Prostate gland (tissue), 2 donors: ENCODE measurements around the gene TSEN15. TPM values are rescaled to one million over a fixed set of nuclear protein-coding genes. Genes with fewer than 3 reads are reported as not detected.
A peak's percentile ranks its signal among the peaks of the same experiment; 100 is the strongest.

ENCODE experiments used
- DNase-seq: peaks from one replicate; pipeline ENCODE4 v3.0.0-alpha.2; 2019; ENCODE audit warnings: low spot score
- H3K27ac ChIP-seq, 2 donors: fragments of 200-600 bp; sonication (generic); 2 replicates each; pipeline ENCODE4 v1.5.1; 2017 to 2019
- H3K27me3 ChIP-seq: fragments of 200-600 bp; sonication (generic); replicated peaks from 2 replicates; pipeline ENCODE4 v1.5.1; 2019; ENCODE audit not compliant: insufficient read depth
- H3K36me3 ChIP-seq, 2 donors: fragments of 200-600 bp; sonication (generic); 1 replicate in 1 of 2; 2 replicates in 1 of 2; pipeline versions ENCODE4 v1.5.1 to v1.8.1; 2017 to 2019
- H3K4me1 ChIP-seq: fragments of 200-600 bp; sonication (generic); replicated peaks from 2 replicates; pipeline ENCODE4 v1.5.1; 2019
- H3K4me3 ChIP-seq, 2 donors: fragments of 200-600 bp; sonication (generic); 2 replicates each; pipeline ENCODE4 v1.5.1; 2017 to 2019
- H3K9me3 ChIP-seq: fragments of 200-600 bp; sonication (generic); 2 replicates; pipeline ENCODE4 v1.5.1; 2017
- POLR2A ChIP-seq: fragments of 450-650 bp; IDR thresholded peaks from one replicate; pipeline ENCODE4 v1.6.1; 2016; ENCODE audit warnings: antibody characterized with exemption, mild to moderate bottlenecking
- POLR2AphosphoS5 ChIP-seq: sonication (generic); formaldehyde crosslinking; IDR thresholded peaks from one replicate; pipeline ENCODE4 v1.6.1; 2017; ENCODE audit warnings: antibody characterized with exemption
- WGBS: methylation state at CpG from one replicate; pipeline ENCODE4 v1.1.5; 2018; 5-methylcytosine and 5-hydroxymethylcytosine counted together
- intact Hi-C: fragments of 100-400 bp; cut with DNase I; formaldehyde crosslinking; loops from one replicate; pipeline ENCODE4 v1.14.2; 2022
- total RNA-seq, 2 donors: library from RNA; depleted of rRNA; stranded (reverse); fragments of >200 nt; gene quantifications; one replicate each; pipeline ENCODE4 v1.1.0, GENCODE V29; 2016
- TF ChIP-seq, protein P1 (sequence below), 4 experiments: fragments of 200-600 bp in 2 of 4; fragments of 450-650 bp in 2 of 4; sonication (generic) in 2 of 4; IDR thresholded peaks; 1 replicate in 3 of 4; 2 replicates in 1 of 4; pipeline ENCODE4 v1.5.1; 2016 to 2019; ENCODE audit warnings: antibody characterized with exemption in 4 of 4, mild to moderate bottlenecking in 2 of 4, moderate library complexity in 2 of 4

The TSEN15 gene
- total RNA-seq, 2 donors from 2014 or later: 33.4 to 36.8 TPM

DNA sequence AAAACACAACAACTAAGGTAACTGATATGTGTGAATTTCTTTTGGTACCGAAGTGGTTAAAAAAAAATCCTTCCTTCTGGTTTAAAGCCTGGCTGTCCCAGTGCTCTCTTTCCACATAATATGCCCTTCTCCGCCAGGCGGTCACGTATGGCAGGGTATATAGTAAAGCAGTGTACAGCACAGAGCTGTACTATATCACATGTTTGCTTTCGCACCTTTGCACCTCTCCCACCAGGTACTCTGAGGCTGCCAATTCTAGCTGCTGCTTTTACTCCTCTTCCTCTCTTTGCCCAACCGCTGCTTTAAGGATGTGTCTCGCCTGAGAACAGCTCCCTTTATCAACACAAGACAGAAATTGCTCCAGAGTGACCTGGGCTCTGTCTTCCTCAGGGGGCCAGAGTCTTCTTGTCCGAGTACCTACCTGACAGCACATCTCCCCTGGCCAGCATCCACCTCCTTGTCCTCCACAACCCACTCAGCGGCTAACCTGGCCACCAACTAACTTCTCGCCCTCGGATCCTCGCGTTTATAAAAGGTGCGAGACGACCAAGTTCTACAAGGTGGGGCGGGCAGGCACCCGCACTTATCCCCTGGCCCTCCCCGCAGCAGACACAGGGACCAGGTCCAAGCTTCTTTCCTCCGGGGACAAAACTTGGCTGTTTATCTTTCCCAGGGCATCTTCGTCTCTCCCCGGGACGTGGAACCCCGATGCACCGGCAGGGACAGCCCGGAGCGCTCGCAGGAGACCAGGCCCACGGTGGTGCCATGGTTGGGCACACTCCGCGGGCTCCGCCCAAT, 15.6 kb upstream of the TSEN15 start:
- H3K4me3 ChIP-seq: peak overlapping the region; percentile 44 to 54
- peak; percentile 20 for DNase-seq
- H3K27me3 ChIP-seq: no peaks in the 10 kb centered on the region
- intact Hi-C loops: loop anchor here (5.0 to 10.0 kb wide), 2 partner anchors 99 to 401 kb away; partner anchors contain the start of gene ARPC5
- H3K27ac ChIP-seq: peak overlapping the region; percentile 59 to 65
- no peaks in the 10 kb centered on the region for H3K9me3 ChIP-seq
- H3K4me1 ChIP-seq: no peaks in the 10 kb centered on the region
- TF ChIP-seq POLR2AphosphoS5 (no peak), POLR2A (no peak)
- TF ChIP-seq, protein P1, sequence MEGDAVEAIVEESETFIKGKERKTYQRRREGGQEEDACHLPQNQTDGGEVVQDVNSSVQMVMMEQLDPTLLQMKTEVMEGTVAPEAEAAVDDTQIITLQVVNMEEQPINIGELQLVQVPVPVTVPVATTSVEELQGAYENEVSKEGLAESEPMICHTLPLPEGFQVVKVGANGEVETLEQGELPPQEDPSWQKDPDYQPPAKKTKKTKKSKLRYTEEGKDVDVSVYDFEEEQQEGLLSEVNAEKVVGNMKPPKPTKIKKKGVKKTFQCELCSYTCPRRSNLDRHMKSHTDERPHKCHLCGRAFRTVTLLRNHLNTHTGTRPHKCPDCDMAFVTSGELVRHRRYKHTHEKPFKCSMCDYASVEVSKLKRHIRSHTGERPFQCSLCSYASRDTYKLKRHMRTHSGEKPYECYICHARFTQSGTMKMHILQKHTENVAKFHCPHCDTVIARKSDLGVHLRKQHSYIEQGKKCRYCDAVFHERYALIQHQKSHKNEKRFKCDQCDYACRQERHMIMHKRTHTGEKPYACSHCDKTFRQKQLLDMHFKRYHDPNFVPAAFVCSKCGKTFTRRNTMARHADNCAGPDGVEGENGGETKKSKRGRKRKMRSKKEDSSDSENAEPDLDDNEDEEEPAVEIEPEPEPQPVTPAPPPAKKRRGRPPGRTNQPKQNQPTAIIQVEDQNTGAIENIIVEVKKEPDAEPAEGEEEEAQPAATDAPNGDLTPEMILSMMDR (IDR thresholded peaks at IDR 0.05): no peak
- 15% methylated on average over 28 of the region's 31 CpGs for WGBS
- no peaks in the 10 kb centered on the region for H3K36me3 ChIP-seq

DNA sequence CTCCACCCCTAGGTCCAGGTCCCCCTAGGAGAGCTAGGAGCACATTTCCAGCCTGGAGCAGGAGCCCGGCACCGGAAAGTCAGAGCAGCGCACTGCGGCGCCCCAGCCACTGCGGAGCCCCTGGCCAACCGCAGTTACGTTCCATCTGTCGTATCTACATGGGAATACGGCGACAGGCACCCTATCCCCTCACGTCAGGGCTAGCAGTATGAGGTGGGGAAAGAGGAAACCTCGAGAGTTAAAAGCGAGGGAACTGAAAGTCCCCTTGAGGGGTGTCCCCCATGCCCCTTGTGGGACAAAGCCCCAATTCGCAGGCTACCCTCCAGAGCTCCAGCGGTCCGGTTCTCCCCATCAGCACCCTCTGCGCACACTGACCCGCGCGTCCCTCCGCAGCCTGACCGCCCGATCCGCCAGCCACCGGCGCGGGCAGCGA, 15.0 kb upstream of the TSEN15 start:
- Histone ChIP-seq H3K4me3 (peak overlapping the region; percentile 44 to 54), H3K4me1 (no peaks in the 10 kb centered on the region), H3K27me3 (no peaks in the 10 kb centered on the region), H3K27ac (peak overlapping the region; percentile 59 to 65), H3K9me3 (no peaks in the 10 kb centered on the region), H3K36me3 (no peaks in the 10 kb centered on the region)
- no peak for TF ChIP-seq POLR2AphosphoS5
- TF ChIP-seq, protein P1 (IDR thresholded peaks at IDR 0.05): no peak
- no peak for TF ChIP-seq POLR2A
- intact Hi-C loops: loop anchor here (5.0 to 10.0 kb wide), 2 partner anchors 99 to 402 kb away; partner anchors contain the start of gene ARPC5
- 1% methylated on average over 20 of the region's 29 CpGs for WGBS
- DNase-seq: no peak

DNA sequence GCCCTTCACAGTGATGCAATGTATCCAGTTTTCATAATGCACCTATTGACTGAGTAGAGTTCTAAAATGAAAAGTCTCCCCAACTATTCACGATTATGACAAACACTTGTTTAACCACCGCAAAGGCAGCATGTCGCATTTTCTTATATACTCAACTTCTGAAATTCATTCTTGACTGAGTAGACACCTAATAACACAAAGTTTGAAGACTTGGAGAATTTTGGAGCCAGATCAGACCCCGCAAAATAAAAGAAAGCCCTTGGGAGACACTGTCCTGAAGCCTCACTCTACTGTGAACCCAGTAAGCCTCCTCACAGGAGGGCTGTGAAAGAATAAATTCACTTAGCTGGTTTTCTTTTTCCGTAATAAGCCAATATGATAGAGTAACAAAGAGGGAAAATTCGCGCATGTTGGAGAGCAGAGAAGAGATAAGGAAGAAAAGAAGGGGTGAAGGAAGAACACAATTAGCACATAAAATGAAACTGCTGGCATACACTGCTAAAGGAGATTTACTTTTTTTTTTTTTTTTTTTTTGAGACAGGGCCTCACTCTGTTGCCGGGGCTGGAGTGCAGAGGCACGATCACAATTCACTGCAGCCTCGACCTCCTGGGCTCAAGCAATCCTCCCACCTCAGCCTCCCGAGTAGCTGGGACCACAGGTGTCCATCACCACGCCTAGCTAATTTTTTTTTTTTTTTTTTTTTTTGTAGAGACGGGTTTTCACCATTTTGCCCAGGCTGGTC, 13.5 kb upstream of the TSEN15 start:
- TF ChIP-seq, protein P1 (IDR thresholded peaks at IDR 0.05): no peak
- TF ChIP-seq POLR2AphosphoS5: no peak
- TF ChIP-seq POLR2A: no peak
- H3K9me3 ChIP-seq: no peaks in the 10 kb centered on the region
- WGBS: 60% methylated on average over 13 of the region's 13 CpGs
- H3K4me1 ChIP-seq: no peaks in the 10 kb centered on the region
- H3K27ac ChIP-seq: no peak overlapping the region
- H3K27me3 ChIP-seq: no peaks in the 10 kb centered on the region
- peak overlapping the region in 1 of 2 donors; percentile 44 for H3K4me3 ChIP-seq
- DNase-seq: no peak
- intact Hi-C loops: loop anchor here (5.0 to 10.0 kb wide), 2 partner anchors 101 to 403 kb away; partner anchors contain the start of gene ARPC5
- no peaks in the 10 kb centered on the region for H3K36me3 ChIP-seq

DNA sequence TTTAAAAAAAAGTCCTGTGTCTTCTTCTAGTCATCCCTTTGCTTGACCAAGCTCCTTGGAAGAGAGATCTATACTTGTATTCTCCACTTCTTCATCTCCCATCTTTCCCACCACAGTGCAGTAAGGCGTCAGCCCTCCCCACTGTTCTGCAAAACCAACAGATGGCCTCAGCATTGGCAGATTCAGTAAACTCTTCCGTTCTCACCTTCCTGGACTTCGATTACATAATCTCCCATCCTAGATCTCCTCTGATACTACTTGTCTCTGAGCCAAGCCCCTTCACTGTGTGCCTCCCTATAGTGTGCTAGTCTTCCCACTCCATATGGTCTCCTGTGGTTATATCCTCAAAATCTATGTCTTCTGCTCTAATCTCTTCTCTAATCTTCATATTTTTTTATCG, 12.4 kb upstream of the TSEN15 start:
- no peak for DNase-seq
- no peak for TF ChIP-seq POLR2AphosphoS5
- TF ChIP-seq, protein P1 (IDR thresholded peaks at IDR 0.05): no peak
- TF ChIP-seq POLR2A: no peak
- H3K4me3 ChIP-seq: no peak overlapping the region
- H3K27me3 ChIP-seq: no peaks in the 10 kb centered on the region
- intact Hi-C loops: loop anchor here (5.0 to 10.0 kb wide), 2 partner anchors 102 to 404 kb away; partner anchors contain the start of gene ARPC5
- no peak overlapping the region for H3K27ac ChIP-seq
- H3K4me1 ChIP-seq: no peaks in the 10 kb centered on the region
- no peaks in the 10 kb centered on the region for H3K9me3 ChIP-seq
- 75% methylated on average over 4 of the region's 4 CpGs for WGBS
- no peaks in the 10 kb centered on the region for H3K36me3 ChIP-seq
